ENCODE results near the gene PFKFB4. TPM values are rescaled to one million over a fixed set of nuclear protein-coding genes. Genes with fewer than 3 reads are reported as not detected.

The PFKFB4 gene
- total and polyA plus RNA-seq, 9 of the 15 experiments (the other 6 are each of a cell fraction or from before 2014, with no cell fraction given): 0.92 to 56.3 (median 13.5) TPM

DNA sequence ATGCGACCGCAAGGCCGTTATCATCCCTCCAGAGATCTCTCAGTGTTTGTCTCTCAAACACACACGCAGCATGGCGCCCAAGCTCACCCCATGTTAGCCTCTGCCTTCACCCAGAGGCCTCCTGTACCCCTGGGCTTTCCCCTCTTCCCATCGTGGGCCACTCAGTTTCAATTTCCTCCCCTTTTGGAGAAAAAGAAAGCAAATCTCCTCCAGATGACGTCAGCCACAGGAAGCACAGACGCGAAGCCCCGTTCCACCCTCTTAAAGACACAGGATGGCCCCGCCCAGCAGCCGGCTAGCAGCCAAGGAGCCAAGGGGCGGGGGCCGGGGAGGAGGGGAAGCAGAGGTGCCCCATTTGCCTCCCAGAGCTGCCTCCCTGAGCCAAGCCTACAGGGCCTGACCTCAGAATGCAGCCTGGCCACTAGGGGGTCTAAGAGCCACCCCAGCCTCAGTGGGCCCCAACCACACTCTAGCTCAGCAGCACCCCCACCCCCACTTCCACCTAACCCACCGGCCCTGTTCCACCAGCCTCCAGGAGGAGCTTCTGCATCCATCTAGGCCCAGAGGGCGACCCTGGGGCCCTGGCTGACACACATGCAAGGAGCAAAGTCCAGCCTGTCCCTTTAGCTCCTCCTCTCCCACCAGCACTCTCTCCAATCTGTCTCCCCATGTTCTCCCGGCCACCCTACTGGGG lies 83.5 kb downstream of the PFKFB4 start (continued):
- TF ChIP-seq CBX1 (IDR thresholded peaks at IDR 0.05; ENCODE audit: low read depth) (no peak), NR2C2 (CRISPR knock-in tag; IDR thresholded peaks at IDR 0.05) (no peak), NR2C2 (tag; IDR thresholded peaks at IDR 0.05) (peak; percentile 42), ZNF263 (CRISPR knock-in tag; IDR thresholded peaks at IDR 0.05; ENCODE audit: borderline replicate concordance) (peak; percentile 38; the same call in 1 of the 2 replicates), ZNF146 (CRISPR knock-in tag; IDR thresholded peaks at IDR 0.05; ENCODE audit: unreplicated experiment) (no peak), ZNF24 (IDR thresholded peaks at IDR 0.05) (no peak), ZC3H11A (IDR thresholded peaks at IDR 0.05; ENCODE audit: low read depth, low read length) (no peak), POU5F1 (IDR thresholded peaks at IDR 0.05; ENCODE audit: borderline replicate concordance, low read depth, low read length, partially characterized antibody) (no peak), ZC3H4 (CRISPR knock-in tag; IDR thresholded peaks at IDR 0.05; ENCODE audit: borderline replicate concordance) (no peak; the same call in 1 of the 2 replicates), LEF1 (IDR thresholded peaks at IDR 0.05) (peak; percentile 49; the same call in 1 of the 2 replicates), ZNF551 (CRISPR knock-in tag; IDR thresholded peaks at IDR 0.05) (no peak), ZEB2 (IDR thresholded peaks at IDR 0.05) (peak; percentile 42; the same call in 1 of the 2 replicates), ZBED1 (IDR thresholded peaks at IDR 0.05) (no peak), KLF10 (CRISPR knock-in tag; IDR thresholded peaks at IDR 0.05) (no peak), ZBTB1 (CRISPR knock-in tag; IDR thresholded peaks at IDR 0.05; ENCODE audit: borderline replicate concordance, low read depth) (no peak), U2AF2 (optimal IDR thresholded peaks at IDR 0.05; ENCODE audit: low read depth, low read length) (no peak), BHLHE40 (IDR thresholded peaks at IDR 0.05; ENCODE audit: low read length) (no peak), MAZ (CRISPR knock-in tag; conservative IDR thresholded peaks at IDR 0.05 in 1 of 2, IDR thresholded peaks at IDR 0.05 in 1 of 2) (peak; percentile 90 to 98), SMARCA4 (IDR thresholded peaks at IDR 0.05) (peak; percentile 45), KLF16 (IDR thresholded peaks at IDR 0.05) (no peak), ARNT (IDR thresholded peaks at IDR 0.05) (peak; percentile 34 to 42; a peak in 1 of 4 replicates), ZBTB17 (CRISPR knock-in tag; IDR thresholded peaks at IDR 0.05) (no peak)
- TF ChIP-seq, protein P1, sequence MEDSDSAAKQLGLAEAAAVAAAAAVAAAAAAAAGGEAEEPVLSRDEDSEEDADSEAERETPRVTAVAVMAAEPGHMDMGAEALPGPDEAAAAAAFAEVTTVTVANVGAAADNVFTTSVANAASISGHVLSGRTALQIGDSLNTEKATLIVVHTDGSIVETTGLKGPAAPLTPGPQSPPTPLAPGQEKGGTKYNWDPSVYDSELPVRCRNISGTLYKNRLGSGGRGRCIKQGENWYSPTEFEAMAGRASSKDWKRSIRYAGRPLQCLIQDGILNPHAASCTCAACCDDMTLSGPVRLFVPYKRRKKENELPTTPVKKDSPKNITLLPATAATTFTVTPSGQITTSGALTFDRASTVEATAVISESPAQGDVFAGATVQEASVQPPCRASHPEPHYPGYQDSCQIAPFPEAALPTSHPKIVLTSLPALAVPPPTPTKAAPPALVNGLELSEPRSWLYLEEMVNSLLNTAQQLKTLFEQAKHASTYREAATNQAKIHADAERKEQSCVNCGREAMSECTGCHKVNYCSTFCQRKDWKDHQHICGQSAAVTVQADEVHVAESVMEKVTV (CRISPR knock-in tag; IDR thresholded peaks at IDR 0.05): no peak
- TF ChIP-seq, protein P2, sequence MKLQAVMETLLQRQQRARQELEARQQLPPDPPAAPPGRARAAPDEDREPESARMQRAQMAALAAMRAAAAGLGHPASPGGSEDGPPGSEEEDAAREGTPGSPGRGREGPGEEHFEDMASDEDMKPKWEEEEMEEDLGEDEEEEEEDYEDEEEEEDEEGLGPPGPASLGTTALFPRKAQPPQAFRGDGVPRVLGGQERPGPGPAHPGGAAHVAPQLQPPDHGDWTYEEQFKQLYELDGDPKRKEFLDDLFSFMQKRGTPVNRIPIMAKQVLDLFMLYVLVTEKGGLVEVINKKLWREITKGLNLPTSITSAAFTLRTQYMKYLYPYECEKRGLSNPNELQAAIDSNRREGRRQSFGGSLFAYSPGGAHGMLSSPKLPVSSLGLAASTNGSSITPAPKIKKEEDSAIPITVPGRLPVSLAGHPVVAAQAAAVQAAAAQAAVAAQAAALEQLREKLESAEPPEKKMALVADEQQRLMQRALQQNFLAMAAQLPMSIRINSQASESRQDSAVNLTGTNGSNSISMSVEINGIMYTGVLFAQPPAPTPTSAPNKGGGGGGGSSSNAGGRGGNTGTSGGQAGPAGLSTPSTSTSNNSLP (IDR thresholded peaks at IDR 0.05; ENCODE audit: borderline replicate concordance, low read depth, low read length): no peak

Data from K562 (cell line).